ENCODE results near the gene RNF168.
"Not testable (repeated sequence)": the region's sequence is repeated elsewhere in the genome, so short reads cannot be mapped to it uniquely, and the experiment has no call there.

RNF168 gene

DNA sequence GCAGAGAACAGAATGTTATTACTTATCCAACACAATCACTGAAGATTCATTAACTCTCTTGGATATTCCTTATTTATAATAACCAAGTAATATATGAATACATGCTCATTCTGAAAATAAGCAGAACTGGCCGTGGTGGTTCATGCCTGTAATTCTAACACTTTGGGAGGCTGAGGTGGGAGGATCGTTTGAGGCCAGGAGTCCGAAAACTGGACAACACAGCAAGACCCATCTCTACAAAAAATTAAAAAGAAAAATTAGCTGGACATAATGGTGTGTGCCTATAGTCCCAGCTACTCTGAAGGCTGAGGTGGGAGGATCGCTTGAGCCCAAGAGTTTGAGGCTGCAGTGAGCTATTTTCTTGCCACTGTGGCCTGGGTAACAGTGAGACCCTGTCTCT, 25.9 kb downstream of the RNF168 start:
- TF ChIP-seq SP1 (IDR thresholded peaks at IDR 0.05) (no peak), LEF1 (IDR thresholded peaks at IDR 0.05; ENCODE audit: borderline replicate concordance) (no peak), ELF4 (IDR thresholded peaks at IDR 0.05) (no peak), FOXA1 (IDR thresholded peaks at IDR 0.05) (no peak), CTBP1 (IDR thresholded peaks at IDR 0.05; ENCODE audit: borderline replicate concordance) (no peak), BHLHE40 (IDR thresholded peaks at IDR 0.05; ENCODE audit: borderline replicate concordance) (no peak)
- POLR2A ChIA-PET: no interaction called here
- no peak for DNase-seq (ENCODE audit: extremely low spot score)
- CTCF ChIA-PET: no interaction called here

- CTCF ChIA-PET: no interaction called here
These were observed 31.3 kb downstream of the RNF168 start for GRCh38 chr3:196472286-196472685.

DNA sequence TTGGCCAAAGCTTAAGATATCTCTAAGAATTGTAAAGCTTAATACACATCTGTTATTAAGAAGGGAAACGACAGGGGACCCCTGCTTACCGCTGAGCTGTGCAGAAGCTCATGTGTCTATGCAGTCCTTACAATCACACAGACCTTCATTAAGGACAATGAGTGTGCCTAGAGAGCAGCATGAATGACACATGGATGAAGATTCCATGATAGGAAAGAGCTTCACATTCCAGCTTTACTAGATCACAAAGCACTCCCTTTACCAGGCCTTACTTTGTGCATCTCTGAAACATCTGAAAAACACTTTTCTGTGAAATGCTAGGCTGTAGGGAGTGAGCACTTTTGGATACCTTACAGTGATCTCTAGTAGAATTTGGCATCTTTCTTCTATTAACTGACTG, 32.0 kb downstream of the RNF168 start:
- POLR2A ChIA-PET: interaction anchor here (1.1 kb wide), 1 partner anchor 39 kb away, joined by 4 read pairs; the partner anchor contains the start of gene UBXN7
- TF ChIP-seq FOXM1 (IDR thresholded peaks at IDR 0.05; ENCODE audit: borderline replicate concordance): no peak
- TF ChIP-seq BHLHE40 (IDR thresholded peaks at IDR 0.05; ENCODE audit: borderline replicate concordance): no peak
- no peak for TF ChIP-seq ZNF384 (IDR thresholded peaks at IDR 0.05)
- TF ChIP-seq L3MBTL2 (conservative IDR thresholded peaks at IDR 0.05): no peak
- no peak for TF ChIP-seq SUZ12 (IDR thresholded peaks at IDR 0.05)
- no peak for TF ChIP-seq FOXK2 (IDR thresholded peaks at IDR 0.05)
- no peak for TF ChIP-seq NFRKB (IDR thresholded peaks at IDR 0.05)
- no peak for TF ChIP-seq SP1 (IDR thresholded peaks at IDR 0.05)
- no peak for TF ChIP-seq FOXA1 (IDR thresholded peaks at IDR 0.05)
- no peak for TF ChIP-seq HDGF (IDR thresholded peaks at IDR 0.05; ENCODE audit: borderline replicate concordance)
- TF ChIP-seq, protein P1, sequence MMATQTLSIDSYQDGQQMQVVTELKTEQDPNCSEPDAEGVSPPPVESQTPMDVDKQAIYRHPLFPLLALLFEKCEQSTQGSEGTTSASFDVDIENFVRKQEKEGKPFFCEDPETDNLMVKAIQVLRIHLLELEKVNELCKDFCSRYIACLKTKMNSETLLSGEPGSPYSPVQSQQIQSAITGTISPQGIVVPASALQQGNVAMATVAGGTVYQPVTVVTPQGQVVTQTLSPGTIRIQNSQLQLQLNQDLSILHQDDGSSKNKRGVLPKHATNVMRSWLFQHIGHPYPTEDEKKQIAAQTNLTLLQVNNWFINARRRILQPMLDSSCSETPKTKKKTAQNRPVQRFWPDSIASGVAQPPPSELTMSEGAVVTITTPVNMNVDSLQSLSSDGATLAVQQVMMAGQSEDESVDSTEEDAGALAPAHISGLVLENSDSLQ (IDR thresholded peaks at IDR 0.05): no peak
- TF ChIP-seq CTBP1 (IDR thresholded peaks at IDR 0.05; ENCODE audit: borderline replicate concordance): no peak
- TF ChIP-seq TARDBP (IDR thresholded peaks at IDR 0.05): no peak
- no peak for TF ChIP-seq LEF1 (IDR thresholded peaks at IDR 0.05; ENCODE audit: borderline replicate concordance)
- no peak for TF ChIP-seq ARNT (IDR thresholded peaks at IDR 0.05)
- no peak for TF ChIP-seq ELF4 (IDR thresholded peaks at IDR 0.05)
- CTCF ChIA-PET: no interaction called here
- DNase-seq (ENCODE audit: extremely low spot score): no peak

More at GRCh38 chr3:196472286-196472685, 31.3 kb downstream of the RNF168 start:
- DNase-seq (ENCODE audit: extremely low spot score): no peak
- POLR2A ChIA-PET: interaction anchor here (0.6 kb wide), 1 partner anchor 178 kb away, joined by 3 read pairs; no protein-coding TSS in a partner anchor
- TF ChIP-seq BHLHE40 (IDR thresholded peaks at IDR 0.05; ENCODE audit: borderline replicate concordance): no peak

DNA sequence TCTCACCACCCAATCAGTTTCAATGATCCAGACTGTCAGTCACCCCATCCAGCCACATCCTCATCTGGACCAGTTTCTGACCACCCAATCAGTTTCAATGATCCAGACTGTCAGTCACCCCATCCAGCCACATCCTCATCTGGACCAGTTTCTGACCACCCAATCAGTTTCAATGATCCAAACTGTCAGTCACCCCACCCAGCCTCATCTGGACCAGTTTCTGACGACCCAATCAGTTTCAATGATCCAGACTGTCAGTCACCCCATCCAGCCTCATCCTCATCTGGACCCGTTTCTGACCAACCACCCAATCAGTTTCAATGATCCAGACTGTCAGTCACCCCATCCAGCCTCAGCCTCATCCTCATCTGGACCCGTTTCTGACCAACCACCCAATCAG, 33.4 kb downstream of the RNF168 start:
- CTCF ChIA-PET; DNase-seq (ENCODE audit: extremely low spot score); POLR2A ChIA-PET: not testable (repeated sequence)

DNA sequence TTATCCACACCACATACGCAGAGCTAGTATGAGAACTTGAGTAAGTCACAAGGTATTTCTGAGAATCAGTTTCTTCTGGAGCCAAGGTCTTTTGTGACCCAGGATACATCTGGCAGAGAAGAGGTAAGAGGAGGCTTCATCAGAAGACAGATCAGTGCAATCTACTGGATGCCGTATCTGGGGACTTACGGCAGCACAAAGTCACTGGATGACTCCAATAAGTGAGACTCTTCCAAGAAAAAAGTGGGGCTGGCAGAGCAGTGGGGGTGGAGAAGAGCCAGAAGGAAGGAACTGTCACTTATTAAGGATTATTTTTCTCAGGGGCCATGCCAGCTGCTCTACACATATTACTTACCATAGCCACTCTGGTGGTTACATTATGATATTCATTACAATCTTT, 39.8 kb downstream of the RNF168 start:
- no peak for DNase-seq (ENCODE audit: extremely low spot score)
- ChIA-PET POLR2A (no interaction called here), CTCF (no interaction called here)
- no peak for TF ChIP-seq NFRKB (IDR thresholded peaks at IDR 0.05)
- no peak for TF ChIP-seq TARDBP (IDR thresholded peaks at IDR 0.05)
- TF ChIP-seq, protein P1 (IDR thresholded peaks at IDR 0.05): no peak
- TF ChIP-seq ARNT (IDR thresholded peaks at IDR 0.05): no peak
- no peak for TF ChIP-seq LEF1 (IDR thresholded peaks at IDR 0.05; ENCODE audit: borderline replicate concordance)
- TF ChIP-seq ELF4 (IDR thresholded peaks at IDR 0.05): no peak
- TF ChIP-seq SP1 (IDR thresholded peaks at IDR 0.05): no peak
- TF ChIP-seq FOXA1 (IDR thresholded peaks at IDR 0.05): no peak
- no peak for TF ChIP-seq SUZ12 (IDR thresholded peaks at IDR 0.05)
- TF ChIP-seq BHLHE40 (IDR thresholded peaks at IDR 0.05; ENCODE audit: borderline replicate concordance): no peak

- no peak for DNase-seq (ENCODE audit: extremely low spot score)
- no peak for TF ChIP-seq ELF4 (IDR thresholded peaks at IDR 0.05)
- TF ChIP-seq, protein P1 (IDR thresholded peaks at IDR 0.05): no peak
- no peak for TF ChIP-seq L3MBTL2 (conservative IDR thresholded peaks at IDR 0.05)
- no peak for TF ChIP-seq CTBP1 (IDR thresholded peaks at IDR 0.05; ENCODE audit: borderline replicate concordance)
- no peak for TF ChIP-seq BHLHE40 (IDR thresholded peaks at IDR 0.05; ENCODE audit: borderline replicate concordance)
- no peak for TF ChIP-seq ZNF384 (IDR thresholded peaks at IDR 0.05)
- TF ChIP-seq FOXK2 (IDR thresholded peaks at IDR 0.05): no peak
- TF ChIP-seq FOXM1 (IDR thresholded peaks at IDR 0.05; ENCODE audit: borderline replicate concordance): no peak
- no peak for TF ChIP-seq NFRKB (IDR thresholded peaks at IDR 0.05)
- TF ChIP-seq SUZ12 (IDR thresholded peaks at IDR 0.05): no peak
- TF ChIP-seq LEF1 (IDR thresholded peaks at IDR 0.05; ENCODE audit: borderline replicate concordance): no peak
- TF ChIP-seq TARDBP (IDR thresholded peaks at IDR 0.05): no peak
- no peak for TF ChIP-seq HDGF (IDR thresholded peaks at IDR 0.05; ENCODE audit: borderline replicate concordance)
- TF ChIP-seq ARNT (IDR thresholded peaks at IDR 0.05): no peak
- no peak for TF ChIP-seq FOXA1 (IDR thresholded peaks at IDR 0.05)
- no peak for TF ChIP-seq SP1 (IDR thresholded peaks at IDR 0.05)
These were observed 40.2 kb downstream of the RNF168 start for GRCh38 chr3:196463478-196463756.

DNA sequence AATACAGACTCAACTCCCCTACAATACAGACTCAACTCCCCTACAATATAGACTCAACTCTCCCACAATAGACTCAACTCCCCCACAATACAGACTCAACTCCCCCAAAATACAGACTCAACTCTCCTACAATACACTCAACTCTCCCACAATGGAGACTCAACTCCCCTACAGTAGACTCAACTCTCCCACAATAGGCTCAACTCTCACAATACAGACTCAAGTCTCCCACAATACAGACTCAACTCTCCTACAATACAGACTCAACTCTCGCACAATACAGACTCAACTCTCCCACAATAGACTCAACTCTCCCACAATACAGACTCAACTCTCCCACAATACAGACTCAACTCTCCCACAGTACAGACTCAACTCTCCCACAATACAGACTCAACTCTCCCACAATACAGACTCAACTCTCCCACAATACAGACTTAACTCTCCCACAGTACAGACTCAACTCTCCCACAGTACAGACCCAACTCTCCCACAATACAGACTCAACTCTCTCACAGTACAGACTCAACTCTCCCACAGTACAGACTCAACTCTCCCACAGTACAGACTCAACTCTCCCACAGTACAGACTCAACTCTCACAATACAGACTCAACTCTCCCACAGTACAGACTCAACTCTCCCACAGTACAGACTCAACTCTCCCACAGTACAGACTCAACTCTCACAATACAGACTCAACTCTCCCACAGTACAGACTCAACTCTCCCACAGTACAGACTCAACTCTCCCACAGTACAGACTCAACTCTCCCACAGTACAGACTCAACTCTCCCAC, 40.7 kb downstream of the RNF168 start:
- CTCF ChIA-PET; DNase-seq (ENCODE audit: extremely low spot score); POLR2A ChIA-PET: not testable (repeated sequence)

More at GRCh38 chr3:196463478-196463756, 40.2 kb downstream of the RNF168 start:
- ChIA-PET CTCF (no interaction called here), POLR2A (no interaction called here)
